ENCODE measurements around the gene NOC3L.

NOC3L gene

GRCh38 chr10:94293354-94293753, 69.4 kb downstream of the NOC3L start:
- no peaks in the 10 kb centered on the region for H3K79me2 ChIP-seq (ENCODE audit: control insufficient read depth, low read length)
- H3K36me3 ChIP-seq (ENCODE audit: control insufficient read depth, low read length): no peaks in the 10 kb centered on the region
- no peaks in the 10 kb centered on the region for H3K9me3 ChIP-seq (ENCODE audit: control insufficient read depth, insufficient read depth, low read length)
- H3K4me1 ChIP-seq (ENCODE audit: control insufficient read depth, low read length): no peaks in the 10 kb centered on the region
- no peaks in the 10 kb centered on the region for H3K9me2 ChIP-seq (replicated peaks; ENCODE audit: control insufficient read depth, low read length)
- TF ChIP-seq EZH2phosphoT487 (IDR thresholded peaks at IDR 0.05; ENCODE audit: borderline replicate concordance, low read length) (no peak), CTCF (IDR thresholded peaks at IDR 0.05; ENCODE audit: low read depth, low read length, poor library complexity, severe bottlenecking) (no peak)
- H4K20me1 ChIP-seq (ENCODE audit: control insufficient read depth, insufficient read depth, low read depth, low read length): no peaks in the 10 kb centered on the region
- H3F3A ChIP-seq (ENCODE audit: control insufficient read depth, insufficient read depth): no peaks in the 10 kb centered on the region
- H3K4me3 ChIP-seq (ENCODE audit: low read length): no peak overlapping the region
- H3K27me3 ChIP-seq (ENCODE audit: control insufficient read depth, low read length): peaks cover 15% of the 10 kb centered on the region
- no peak overlapping the region for H3K27ac ChIP-seq (ENCODE audit: low read depth, low read length)
- no peak overlapping the region for H3K4me2 ChIP-seq (ENCODE audit: low read length)

- Histone ChIP-seq H3F3A (ENCODE audit: control insufficient read depth, insufficient read depth) (no peaks in the 10 kb centered on the region), H3K4me3 (ENCODE audit: low read length) (no peak overlapping the region), H3K9me3 (ENCODE audit: control insufficient read depth, insufficient read depth, low read length) (no peaks in the 10 kb centered on the region), H3K79me2 (ENCODE audit: control insufficient read depth, low read length) (no peaks in the 10 kb centered on the region), H4K20me1 (ENCODE audit: control insufficient read depth, insufficient read depth, low read depth, low read length) (no peaks in the 10 kb centered on the region), H3K4me1 (ENCODE audit: control insufficient read depth, low read length) (no peaks in the 10 kb centered on the region), H3K4me2 (ENCODE audit: low read length) (no peak overlapping the region), H3K27me3 (ENCODE audit: control insufficient read depth, low read length) (peaks cover 14% of the 10 kb centered on the region), H3K9me2 (replicated peaks; ENCODE audit: control insufficient read depth, low read length) (no peaks in the 10 kb centered on the region), H3K27ac (ENCODE audit: low read depth, low read length) (no peak overlapping the region), H3K36me3 (ENCODE audit: control insufficient read depth, low read length) (no peaks in the 10 kb centered on the region)
- TF ChIP-seq CTCF (IDR thresholded peaks at IDR 0.05; ENCODE audit: low read depth, low read length, poor library complexity, severe bottlenecking) (no peak), EZH2phosphoT487 (IDR thresholded peaks at IDR 0.05; ENCODE audit: borderline replicate concordance, low read length) (no peak)
Observed at GRCh38 chr10:94292434-94293090, 70.2 kb downstream of the NOC3L start.

- Histone ChIP-seq H3K27ac (ENCODE audit: low read depth, low read length) (no peak overlapping the region), H4K20me1 (ENCODE audit: control insufficient read depth, insufficient read depth, low read depth, low read length) (no peaks in the 10 kb centered on the region), H3K4me3 (ENCODE audit: low read length) (no peak overlapping the region), H3K4me2 (ENCODE audit: low read length) (no peak overlapping the region), H3K27me3 (ENCODE audit: control insufficient read depth, low read length) (peaks cover 28% of the 10 kb centered on the region), H3K4me1 (ENCODE audit: control insufficient read depth, low read length) (no peaks in the 10 kb centered on the region), H3K9me2 (replicated peaks; ENCODE audit: control insufficient read depth, low read length) (no peaks in the 10 kb centered on the region), H3K79me2 (ENCODE audit: control insufficient read depth, low read length) (no peaks in the 10 kb centered on the region), H3K9me3 (ENCODE audit: control insufficient read depth, insufficient read depth, low read length) (no peaks in the 10 kb centered on the region), H3K36me3 (ENCODE audit: control insufficient read depth, low read length) (no peaks in the 10 kb centered on the region), H3F3A (ENCODE audit: control insufficient read depth, insufficient read depth) (no peaks in the 10 kb centered on the region)
- no peak for TF ChIP-seq EZH2phosphoT487 (IDR thresholded peaks at IDR 0.05; ENCODE audit: borderline replicate concordance, low read length)
- no peak for TF ChIP-seq CTCF (IDR thresholded peaks at IDR 0.05; ENCODE audit: low read depth, low read length, poor library complexity, severe bottlenecking)
Observed at GRCh38 chr10:94288361-94289101, 74.2 kb downstream of the NOC3L start.
